ENCODE measurements around the gene CYRIA.

GRCh38 chr2:16663121-16663905, 2.3 kb downstream of the CYRIA start:
- TF ChIP-seq CTCF (IDR thresholded peaks at IDR 0.05; ENCODE audit: poor library complexity) (no peak), EZH2phosphoT487 (IDR thresholded peaks at IDR 0.05; ENCODE audit: low read depth, severe bottlenecking, unreplicated experiment) (no peak), EZH2 (IDR thresholded peaks at IDR 0.05; ENCODE audit: borderline replicate concordance) (no peak)
